Measurements from ENCODE around the gene LMNTD2.

Gene LMNTD2

DNA sequence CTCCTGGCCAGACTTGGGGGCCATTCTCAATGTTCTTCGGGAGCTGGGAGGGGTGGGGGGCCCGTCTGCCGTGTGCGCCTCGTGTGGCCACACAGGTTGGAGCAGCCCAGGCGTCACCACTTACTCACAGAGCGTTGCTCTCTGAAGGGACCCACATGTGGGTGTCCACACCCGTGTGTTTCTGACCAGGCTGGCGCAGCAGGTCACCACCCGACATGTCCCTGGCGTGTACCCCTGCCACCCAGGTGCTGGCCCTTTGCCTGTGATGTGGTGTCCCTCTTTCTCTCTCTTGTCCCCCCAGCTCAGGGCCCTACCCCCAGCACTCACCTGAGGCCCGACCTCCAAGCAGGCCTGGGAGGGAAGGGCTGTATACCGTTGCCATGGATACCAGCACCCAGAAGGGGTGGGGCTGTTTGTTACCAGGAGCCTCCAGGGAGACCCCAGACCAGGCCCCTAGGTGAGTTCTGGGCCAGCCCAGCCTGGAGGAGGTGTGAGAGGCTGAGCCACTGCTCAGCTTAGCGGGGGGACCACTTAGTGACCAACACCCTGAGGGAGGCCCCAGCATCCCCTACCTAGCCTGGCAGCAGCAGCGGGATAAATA, 1.4 kb downstream of the LMNTD2 start:
- TF ChIP-seq, protein P1, sequence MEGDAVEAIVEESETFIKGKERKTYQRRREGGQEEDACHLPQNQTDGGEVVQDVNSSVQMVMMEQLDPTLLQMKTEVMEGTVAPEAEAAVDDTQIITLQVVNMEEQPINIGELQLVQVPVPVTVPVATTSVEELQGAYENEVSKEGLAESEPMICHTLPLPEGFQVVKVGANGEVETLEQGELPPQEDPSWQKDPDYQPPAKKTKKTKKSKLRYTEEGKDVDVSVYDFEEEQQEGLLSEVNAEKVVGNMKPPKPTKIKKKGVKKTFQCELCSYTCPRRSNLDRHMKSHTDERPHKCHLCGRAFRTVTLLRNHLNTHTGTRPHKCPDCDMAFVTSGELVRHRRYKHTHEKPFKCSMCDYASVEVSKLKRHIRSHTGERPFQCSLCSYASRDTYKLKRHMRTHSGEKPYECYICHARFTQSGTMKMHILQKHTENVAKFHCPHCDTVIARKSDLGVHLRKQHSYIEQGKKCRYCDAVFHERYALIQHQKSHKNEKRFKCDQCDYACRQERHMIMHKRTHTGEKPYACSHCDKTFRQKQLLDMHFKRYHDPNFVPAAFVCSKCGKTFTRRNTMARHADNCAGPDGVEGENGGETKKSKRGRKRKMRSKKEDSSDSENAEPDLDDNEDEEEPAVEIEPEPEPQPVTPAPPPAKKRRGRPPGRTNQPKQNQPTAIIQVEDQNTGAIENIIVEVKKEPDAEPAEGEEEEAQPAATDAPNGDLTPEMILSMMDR (IDR thresholded peaks at IDR 0.05): no peak
- peaks cover 0 to 52% (median 31%) of the 10 kb centered on the region in 4 donors for H3K4me1 ChIP-seq
- DNase-seq: no peak
- H3K4me3 ChIP-seq: no peak overlapping the region
- no peaks in the 10 kb centered on the region for H3K9me3 ChIP-seq
- no peaks in the 10 kb centered on the region for H3K36me3 ChIP-seq
- peaks cover 13 to 56% of the 10 kb centered on the region in 2 donors for H3K27me3 ChIP-seq
- no peak overlapping the region for H3K27ac ChIP-seq
- intact Hi-C loops (cut with DNase I; ENCODE audit: low total_unique reads): no loop called here

DNA sequence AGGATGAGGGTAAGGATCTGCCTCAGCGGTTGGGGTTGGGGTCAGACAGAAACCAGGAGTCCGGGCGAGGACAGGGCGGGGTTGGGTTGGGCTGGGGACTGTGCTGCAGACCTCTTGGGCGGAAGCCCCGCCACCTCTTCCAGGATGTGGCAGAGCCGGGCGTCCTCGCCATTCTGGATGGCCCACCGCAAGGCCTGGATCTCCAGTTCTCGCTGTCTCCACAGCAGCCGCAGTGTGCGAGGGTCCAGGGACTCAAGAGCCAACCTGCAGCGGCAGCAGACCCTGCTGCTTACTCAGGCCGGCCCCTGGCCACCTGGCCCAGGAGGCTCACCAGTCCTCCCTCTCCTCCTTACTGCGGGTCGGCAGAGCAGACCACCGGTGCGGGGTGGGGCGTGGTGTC, 2.0 kb downstream of the LMNTD2 start:
- no peak for DNase-seq
- no peaks in the 10 kb centered on the region for H3K36me3 ChIP-seq
- H3K27me3 ChIP-seq: peaks cover 13 to 62% of the 10 kb centered on the region in 2 donors
- H3K4me1 ChIP-seq: peaks cover 0 to 50% (median 31%) of the 10 kb centered on the region in 4 donors
- TF ChIP-seq, protein P1 (IDR thresholded peaks at IDR 0.05): no peak
- H3K27ac ChIP-seq: no peak overlapping the region
- intact Hi-C loops (cut with DNase I; ENCODE audit: low total_unique reads): no loop called here
- no peaks in the 10 kb centered on the region for H3K9me3 ChIP-seq
- H3K4me3 ChIP-seq: no peak overlapping the region

DNA sequence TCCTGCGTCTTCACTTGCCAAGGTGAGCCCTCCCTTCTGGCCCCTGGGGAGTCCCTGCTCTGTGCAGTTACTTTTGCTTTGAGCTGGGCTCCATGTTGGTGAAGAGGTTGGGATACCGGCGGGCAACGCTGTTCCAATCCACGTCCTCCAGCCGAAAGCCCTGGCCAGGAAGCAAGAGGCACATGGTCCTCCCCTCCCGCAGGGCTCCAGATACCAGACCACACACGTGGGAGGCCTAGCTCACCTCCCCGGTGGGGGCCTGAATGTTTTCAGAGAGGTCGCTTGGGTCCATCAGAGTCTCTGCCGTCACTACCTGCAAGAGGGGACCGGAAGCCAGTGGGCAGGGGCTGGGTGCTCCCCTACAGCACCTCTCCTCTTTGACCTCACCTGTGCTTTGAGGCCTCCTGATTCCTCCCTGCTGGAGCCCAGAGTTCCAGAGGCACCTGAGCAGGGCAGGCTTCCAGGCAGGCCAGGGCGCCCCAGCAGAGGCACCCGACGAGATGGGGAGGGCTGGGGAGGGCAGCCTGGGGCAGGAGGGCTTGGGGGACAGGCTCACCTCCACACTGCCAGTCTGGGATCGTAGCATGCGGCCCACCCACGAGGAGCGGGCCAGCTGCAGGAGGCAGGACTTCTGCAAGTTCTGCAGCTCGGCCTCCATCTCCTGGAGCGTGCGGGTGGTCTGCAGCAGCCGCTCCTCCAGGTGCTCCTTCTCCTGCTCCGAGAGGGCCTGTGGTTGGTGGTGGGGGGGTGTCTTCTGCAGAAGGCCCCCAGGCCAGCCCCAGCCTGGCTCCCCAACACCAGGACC, 3.0 kb downstream of the LMNTD2 start:
- Histone ChIP-seq H3K36me3 (no peaks in the 10 kb centered on the region), H3K9me3 (no peaks in the 10 kb centered on the region), H3K27me3 (peaks cover 13 to 72% of the 10 kb centered on the region in 2 donors), H3K4me3 (no peak overlapping the region), H3K4me1 (peaks cover 0 to 48% (median 31%) of the 10 kb centered on the region in 4 donors), H3K27ac (no peak overlapping the region)
- intact Hi-C loops (cut with DNase I; ENCODE audit: low total_unique reads): no loop called here
- no peak for DNase-seq
- TF ChIP-seq, protein P1 (IDR thresholded peaks at IDR 0.05): no peak

DNA sequence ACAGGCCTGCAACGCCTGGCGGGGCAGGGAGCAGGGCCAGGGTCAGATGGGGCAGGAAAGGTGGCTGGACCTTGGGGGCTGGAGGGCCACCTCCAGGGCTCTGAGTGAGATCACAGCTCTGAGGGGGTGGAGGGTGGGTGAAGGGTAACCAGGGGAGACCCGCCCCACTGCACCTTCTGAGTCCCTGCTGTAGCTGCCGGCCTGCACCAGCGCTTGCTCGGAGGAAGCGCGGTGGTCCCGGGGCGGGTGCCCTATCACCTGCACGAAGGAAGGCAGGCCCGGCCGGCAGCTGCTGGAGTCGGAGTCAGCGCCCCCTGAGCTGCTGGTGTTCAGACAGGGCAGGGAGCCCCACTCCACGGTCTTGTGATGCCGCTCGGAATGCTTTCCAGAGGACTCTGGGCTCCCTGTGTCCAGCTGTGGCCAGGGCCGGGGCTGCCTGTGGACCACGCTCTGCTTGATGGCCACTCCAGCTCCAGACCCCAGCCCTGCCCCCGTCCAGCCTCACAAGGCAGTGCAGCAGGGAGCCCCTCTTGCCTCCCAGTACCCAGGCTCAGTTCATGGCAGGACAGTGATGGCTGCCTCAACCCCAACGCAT, 3.8 kb downstream of the LMNTD2 start:
- intact Hi-C loops (cut with DNase I; ENCODE audit: low total_unique reads): no loop called here
- Histone ChIP-seq H3K36me3 (no peaks in the 10 kb centered on the region), H3K4me1 (peaks cover 0 to 40% (median 31%) of the 10 kb centered on the region in 4 donors), H3K27me3 (peaks cover 13 to 80% of the 10 kb centered on the region in 2 donors), H3K27ac (no peak overlapping the region), H3K9me3 (no peaks in the 10 kb centered on the region), H3K4me3 (no peak overlapping the region)
- no peak for DNase-seq
- TF ChIP-seq, protein P1 (IDR thresholded peaks at IDR 0.05): no peak

DNA sequence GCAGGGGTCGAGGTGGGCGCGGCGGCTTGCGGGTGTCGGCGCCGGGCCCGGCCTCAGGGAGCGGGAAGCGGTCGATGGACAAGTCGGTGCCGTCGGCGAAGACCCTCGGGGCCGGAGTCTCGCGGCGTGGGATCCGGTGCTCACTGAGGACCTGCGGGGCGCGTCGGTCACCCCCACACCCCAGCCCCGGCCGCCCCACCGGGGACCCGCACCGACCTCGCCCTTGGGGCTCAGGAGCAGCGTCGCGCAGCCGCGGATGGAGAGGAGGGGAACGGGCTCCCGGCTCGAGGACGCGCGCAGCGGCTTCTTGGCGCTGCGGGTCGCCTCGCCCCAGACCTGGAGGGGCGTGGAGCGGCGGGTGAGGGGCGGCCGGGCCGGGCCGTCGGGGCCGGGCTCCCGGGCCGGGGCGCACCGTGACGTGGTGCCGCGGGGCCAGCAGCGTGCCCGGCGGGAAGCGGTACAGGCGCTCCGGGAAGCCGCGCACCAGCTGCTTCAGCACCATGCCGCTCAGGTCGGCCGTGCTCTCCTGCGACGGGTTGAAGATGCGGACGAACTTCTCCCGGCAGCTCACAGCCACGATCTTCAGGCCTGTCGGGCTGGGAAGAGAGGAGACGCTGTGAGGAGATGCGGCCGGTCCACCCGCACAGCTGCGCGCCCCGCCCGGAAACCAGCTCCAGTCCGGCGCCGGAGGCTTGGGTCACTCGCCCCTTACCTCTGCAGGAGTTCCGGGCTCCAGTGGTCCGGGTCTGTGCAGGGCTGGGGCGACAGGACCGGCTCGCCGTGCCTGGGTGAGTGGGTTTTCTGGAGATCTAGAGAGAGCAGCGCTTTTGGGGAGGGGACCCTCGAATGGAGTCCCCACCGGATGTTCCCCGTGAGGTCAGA, 4.5 kb downstream of the LMNTD2 start:
- TF ChIP-seq, protein P1 (IDR thresholded peaks at IDR 0.05): no peak
- peaks cover 13 to 87% of the 10 kb centered on the region in 2 donors for H3K27me3 ChIP-seq
- no peaks in the 10 kb centered on the region for H3K36me3 ChIP-seq
- DNase-seq: no peak
- peaks cover 0 to 33% (median 24%) of the 10 kb centered on the region in 4 donors for H3K4me1 ChIP-seq
- H3K27ac ChIP-seq: no peak overlapping the region
- intact Hi-C loops (cut with DNase I; ENCODE audit: low total_unique reads): loop anchor here (2.0 kb wide), 1 partner anchor 173 kb away; no protein-coding TSS in a partner anchor
- no peak overlapping the region for H3K4me3 ChIP-seq
- no peaks in the 10 kb centered on the region for H3K9me3 ChIP-seq

All from tibial artery (tissue), 4 donors.